H1 (cell line): Measurements from ENCODE around the gene DNAH8. TPM values are rescaled to one million over a fixed set of nuclear protein-coding genes. Genes with fewer than 3 reads are reported as not detected.

Experiments used
- BACH1 ChIP-seq: IDR thresholded peaks from 2 replicates; pipeline ENCODE4 v1.6.1; 2012; ENCODE audit warnings: low read length, improper control_type of control experiment
- GABPA ChIP-seq: IDR thresholded peaks from 2 replicates; pipeline ENCODE4 v1.6.1; 2011; ENCODE audit warnings: mild to moderate bottlenecking, low read length, moderate library complexity, borderline replicate concordance; ENCODE audit not compliant: insufficient read depth
- HDAC2 ChIP-seq, 2 experiments: fragments of 300-600 bp in 1 of 2; sonication (generic) in 1 of 2; IDR thresholded peaks; 2 replicates each; pipeline ENCODE4 v1.6.1; 2011 to 2012; ENCODE audit warnings: low read depth in 2 of 2, low read length in 2 of 2, mild to moderate bottlenecking in 2 of 2, moderate library complexity in 2 of 2, borderline replicate concordance in 1 of 2, inconsistent platforms in 1 of 2
- polyA plus RNA-seq, 7 experiments: library from polyadenylated mRNA; depleted of rRNA in 3 of 7; stranded (reverse) in 5 of 7; unstranded in 2 of 7; fragments of >200 nt in 5 of 7; fragments of 200-250 nt in 2 of 7; gene quantifications; 1 replicate in 5 of 7; 2 replicates in 1 of 7; 4 replicates in 1 of 7; pipeline versions ENCODE4 v1.2.1 to v1.2.3, GENCODE V29; 2011 to 2013; ENCODE audit warnings: missing spikeins in 2 of 7, mixed read lengths in 2 of 7
- total RNA-seq: library from RNA; stranded (reverse); fragmentation: NEBNext Ultra II Directional; extraction: Animal tissue kit (Norgen Biotek cat#: 25700); gene quantifications from 2 replicates; pipeline ENCODE4 v1.2.1, GENCODE V29; 2021
- TF ChIP-seq, protein P1 (sequence below): fragments of 300-600 bp; sonication (generic); IDR thresholded peaks from 2 replicates; pipeline ENCODE4 v1.7.1; 2012; ENCODE audit warnings: low read length, moderate library complexity, mild to moderate bottlenecking, inconsistent platforms; ENCODE audit not compliant: insufficient replicate concordance

DNAH8 gene
- total and polyA plus RNA-seq, 2 of the 8 experiments (the other 6 are each of a cell fraction or from before 2014, with no cell fraction given) = under 0.01 TPM; not detected in 1

DNA sequence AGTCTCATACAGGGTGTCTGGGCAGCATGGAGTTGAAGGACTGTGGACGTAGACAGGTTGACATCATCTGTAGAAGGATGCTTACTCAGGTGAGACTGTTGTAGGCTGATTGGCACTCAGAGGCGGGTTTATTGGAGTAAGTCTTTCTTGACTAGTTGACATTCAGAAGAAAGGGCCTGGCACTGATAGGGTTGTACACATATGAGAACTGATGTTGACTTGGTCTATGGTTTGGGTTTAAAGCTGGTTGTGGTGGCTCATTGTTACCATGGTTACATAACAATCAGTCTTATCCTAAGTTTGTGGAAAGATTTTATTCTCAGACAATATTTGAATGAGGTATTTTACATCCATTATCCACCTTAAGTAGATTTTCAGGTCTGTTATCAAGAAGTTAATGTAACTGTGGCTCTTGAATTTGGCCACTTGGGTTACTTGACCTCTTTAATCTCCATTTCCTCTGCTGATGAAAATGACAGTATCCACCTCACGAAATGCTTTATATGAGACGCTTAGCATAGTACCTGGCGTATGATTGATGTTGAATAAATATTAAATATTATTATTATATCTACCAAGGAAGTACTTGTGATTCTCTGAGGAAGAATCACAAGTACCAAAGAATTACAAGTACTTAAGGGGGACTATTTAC lies 109.3 kb downstream of the DNAH8 start (continued):
- TF ChIP-seq, protein P1, sequence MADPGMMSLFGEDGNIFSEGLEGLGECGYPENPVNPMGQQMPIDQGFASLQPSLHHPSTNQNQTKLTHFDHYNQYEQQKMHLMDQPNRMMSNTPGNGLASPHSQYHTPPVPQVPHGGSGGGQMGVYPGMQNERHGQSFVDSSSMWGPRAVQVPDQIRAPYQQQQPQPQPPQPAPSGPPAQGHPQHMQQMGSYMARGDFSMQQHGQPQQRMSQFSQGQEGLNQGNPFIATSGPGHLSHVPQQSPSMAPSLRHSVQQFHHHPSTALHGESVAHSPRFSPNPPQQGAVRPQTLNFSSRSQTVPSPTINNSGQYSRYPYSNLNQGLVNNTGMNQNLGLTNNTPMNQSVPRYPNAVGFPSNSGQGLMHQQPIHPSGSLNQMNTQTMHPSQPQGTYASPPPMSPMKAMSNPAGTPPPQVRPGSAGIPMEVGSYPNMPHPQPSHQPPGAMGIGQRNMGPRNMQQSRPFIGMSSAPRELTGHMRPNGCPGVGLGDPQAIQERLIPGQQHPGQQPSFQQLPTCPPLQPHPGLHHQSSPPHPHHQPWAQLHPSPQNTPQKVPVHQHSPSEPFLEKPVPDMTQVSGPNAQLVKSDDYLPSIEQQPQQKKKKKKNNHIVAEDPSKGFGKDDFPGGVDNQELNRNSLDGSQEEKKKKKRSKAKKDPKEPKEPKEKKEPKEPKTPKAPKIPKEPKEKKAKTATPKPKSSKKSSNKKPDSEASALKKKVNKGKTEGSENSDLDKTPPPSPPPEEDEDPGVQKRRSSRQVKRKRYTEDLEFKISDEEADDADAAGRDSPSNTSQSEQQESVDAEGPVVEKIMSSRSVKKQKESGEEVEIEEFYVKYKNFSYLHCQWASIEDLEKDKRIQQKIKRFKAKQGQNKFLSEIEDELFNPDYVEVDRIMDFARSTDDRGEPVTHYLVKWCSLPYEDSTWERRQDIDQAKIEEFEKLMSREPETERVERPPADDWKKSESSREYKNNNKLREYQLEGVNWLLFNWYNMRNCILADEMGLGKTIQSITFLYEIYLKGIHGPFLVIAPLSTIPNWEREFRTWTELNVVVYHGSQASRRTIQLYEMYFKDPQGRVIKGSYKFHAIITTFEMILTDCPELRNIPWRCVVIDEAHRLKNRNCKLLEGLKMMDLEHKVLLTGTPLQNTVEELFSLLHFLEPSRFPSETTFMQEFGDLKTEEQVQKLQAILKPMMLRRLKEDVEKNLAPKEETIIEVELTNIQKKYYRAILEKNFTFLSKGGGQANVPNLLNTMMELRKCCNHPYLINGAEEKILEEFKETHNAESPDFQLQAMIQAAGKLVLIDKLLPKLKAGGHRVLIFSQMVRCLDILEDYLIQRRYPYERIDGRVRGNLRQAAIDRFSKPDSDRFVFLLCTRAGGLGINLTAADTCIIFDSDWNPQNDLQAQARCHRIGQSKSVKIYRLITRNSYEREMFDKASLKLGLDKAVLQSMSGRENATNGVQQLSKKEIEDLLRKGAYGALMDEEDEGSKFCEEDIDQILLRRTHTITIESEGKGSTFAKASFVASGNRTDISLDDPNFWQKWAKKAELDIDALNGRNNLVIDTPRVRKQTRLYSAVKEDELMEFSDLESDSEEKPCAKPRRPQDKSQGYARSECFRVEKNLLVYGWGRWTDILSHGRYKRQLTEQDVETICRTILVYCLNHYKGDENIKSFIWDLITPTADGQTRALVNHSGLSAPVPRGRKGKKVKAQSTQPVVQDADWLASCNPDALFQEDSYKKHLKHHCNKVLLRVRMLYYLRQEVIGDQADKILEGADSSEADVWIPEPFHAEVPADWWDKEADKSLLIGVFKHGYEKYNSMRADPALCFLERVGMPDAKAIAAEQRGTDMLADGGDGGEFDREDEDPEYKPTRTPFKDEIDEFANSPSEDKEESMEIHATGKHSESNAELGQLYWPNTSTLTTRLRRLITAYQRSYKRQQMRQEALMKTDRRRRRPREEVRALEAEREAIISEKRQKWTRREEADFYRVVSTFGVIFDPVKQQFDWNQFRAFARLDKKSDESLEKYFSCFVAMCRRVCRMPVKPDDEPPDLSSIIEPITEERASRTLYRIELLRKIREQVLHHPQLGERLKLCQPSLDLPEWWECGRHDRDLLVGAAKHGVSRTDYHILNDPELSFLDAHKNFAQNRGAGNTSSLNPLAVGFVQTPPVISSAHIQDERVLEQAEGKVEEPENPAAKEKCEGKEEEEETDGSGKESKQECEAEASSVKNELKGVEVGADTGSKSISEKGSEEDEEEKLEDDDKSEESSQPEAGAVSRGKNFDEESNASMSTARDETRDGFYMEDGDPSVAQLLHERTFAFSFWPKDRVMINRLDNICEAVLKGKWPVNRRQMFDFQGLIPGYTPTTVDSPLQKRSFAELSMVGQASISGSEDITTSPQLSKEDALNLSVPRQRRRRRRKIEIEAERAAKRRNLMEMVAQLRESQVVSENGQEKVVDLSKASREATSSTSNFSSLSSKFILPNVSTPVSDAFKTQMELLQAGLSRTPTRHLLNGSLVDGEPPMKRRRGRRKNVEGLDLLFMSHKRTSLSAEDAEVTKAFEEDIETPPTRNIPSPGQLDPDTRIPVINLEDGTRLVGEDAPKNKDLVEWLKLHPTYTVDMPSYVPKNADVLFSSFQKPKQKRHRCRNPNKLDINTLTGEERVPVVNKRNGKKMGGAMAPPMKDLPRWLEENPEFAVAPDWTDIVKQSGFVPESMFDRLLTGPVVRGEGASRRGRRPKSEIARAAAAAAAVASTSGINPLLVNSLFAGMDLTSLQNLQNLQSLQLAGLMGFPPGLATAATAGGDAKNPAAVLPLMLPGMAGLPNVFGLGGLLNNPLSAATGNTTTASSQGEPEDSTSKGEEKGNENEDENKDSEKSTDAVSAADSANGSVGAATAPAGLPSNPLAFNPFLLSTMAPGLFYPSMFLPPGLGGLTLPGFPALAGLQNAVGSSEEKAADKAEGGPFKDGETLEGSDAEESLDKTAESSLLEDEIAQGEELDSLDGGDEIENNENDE = no peak
- TF ChIP-seq HDAC2 (IDR thresholded peaks at IDR 0.05; ENCODE audit: borderline replicate concordance in 1 of 2, low read depth in 2 of 2, low read length in 2 of 2) (no peak), GABPA (no peak), BACH1 (no peak)
